Epithelial cell of esophagus (primary cell): ENCODE results near the gene ZNRF1.

ENCODE experiments used
- DNase-seq: peaks from one replicate; pipeline ENCODE4 v3.0.0; 2010; ENCODE audit warnings: low read depth
- H3K4me3 ChIP-seq: 2 replicates; pipeline ENCODE4 v1.5.1; 2011; ENCODE audit warnings: mild to moderate bottlenecking, low read length, control low read depth
- TF ChIP-seq, protein P1 (sequence below): IDR thresholded peaks from 2 replicates; pipeline ENCODE4 v1.5.1; 2011; ENCODE audit warnings: low read depth, mild to moderate bottlenecking, low read length, control low read depth, inconsistent platforms; ENCODE audit not compliant: insufficient read depth; ENCODE audit errors: missing control alignments

ZNRF1 gene

DNA sequence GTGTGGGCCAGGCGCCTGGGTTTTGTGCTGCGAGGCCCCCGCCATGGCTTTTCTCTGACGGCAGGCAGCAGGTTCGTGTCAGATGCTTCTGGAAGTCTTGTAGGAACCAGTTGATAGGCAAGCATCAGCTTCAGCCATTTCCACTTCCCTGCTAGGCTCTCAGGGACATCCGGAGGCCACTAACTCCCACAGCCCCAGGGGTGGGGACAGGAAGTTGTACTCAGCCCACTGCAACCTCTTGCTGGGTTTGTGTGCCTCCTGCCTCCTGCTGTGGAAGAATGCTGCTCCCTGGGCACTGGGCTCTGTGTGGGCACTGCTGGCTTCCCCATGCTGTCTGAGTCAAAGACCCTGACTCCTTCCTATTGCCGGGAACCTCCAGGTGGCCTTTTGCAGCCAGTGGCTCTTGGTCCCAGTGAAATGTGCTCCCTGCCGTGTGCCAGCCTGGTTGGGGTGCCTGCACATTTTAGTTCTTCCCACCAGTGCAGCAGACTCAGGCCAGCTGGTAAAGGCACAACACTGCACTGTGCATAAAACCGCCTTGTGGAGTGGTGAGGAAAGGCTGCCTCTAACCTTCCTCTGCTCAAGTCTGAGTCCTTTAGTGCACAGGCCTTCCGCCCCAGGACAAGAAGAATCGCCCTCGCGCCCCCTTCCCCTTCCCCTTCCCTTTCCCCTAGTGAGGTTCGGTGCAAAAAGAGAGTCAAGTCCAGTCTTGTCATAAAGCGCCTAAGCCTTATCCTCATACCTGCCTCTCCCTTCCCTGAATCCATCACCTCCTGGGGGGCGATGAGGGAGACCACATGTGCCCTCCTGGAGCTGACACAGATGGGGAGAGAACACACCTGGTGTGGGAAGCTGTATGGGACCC lies 101.1 kb downstream of the ZNRF1 start:
- TF ChIP-seq, protein P1, sequence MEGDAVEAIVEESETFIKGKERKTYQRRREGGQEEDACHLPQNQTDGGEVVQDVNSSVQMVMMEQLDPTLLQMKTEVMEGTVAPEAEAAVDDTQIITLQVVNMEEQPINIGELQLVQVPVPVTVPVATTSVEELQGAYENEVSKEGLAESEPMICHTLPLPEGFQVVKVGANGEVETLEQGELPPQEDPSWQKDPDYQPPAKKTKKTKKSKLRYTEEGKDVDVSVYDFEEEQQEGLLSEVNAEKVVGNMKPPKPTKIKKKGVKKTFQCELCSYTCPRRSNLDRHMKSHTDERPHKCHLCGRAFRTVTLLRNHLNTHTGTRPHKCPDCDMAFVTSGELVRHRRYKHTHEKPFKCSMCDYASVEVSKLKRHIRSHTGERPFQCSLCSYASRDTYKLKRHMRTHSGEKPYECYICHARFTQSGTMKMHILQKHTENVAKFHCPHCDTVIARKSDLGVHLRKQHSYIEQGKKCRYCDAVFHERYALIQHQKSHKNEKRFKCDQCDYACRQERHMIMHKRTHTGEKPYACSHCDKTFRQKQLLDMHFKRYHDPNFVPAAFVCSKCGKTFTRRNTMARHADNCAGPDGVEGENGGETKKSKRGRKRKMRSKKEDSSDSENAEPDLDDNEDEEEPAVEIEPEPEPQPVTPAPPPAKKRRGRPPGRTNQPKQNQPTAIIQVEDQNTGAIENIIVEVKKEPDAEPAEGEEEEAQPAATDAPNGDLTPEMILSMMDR = no peak
- no peak overlapping the region for H3K4me3 ChIP-seq
- DNase-seq = no peak

DNA sequence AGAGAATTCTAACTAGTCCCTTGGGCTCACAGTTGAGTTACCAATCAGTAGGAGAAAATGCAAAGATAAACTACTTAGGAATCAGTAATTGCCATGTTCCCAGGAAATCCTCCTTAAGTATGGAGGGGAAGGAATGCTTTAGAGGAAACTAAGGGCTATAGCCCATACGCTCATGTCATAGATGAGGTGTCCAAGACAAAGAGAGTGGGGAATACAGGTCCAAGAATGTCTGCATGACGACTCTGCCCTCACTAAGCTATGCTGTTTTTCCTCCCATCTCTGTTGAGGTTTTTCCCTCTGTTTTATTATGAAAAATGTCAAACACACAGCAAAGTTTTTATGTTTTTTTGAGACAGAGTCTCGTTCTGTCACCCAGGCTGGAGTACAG lies 101.8 kb downstream of the ZNRF1 start:
- no peak for DNase-seq
- TF ChIP-seq, protein P1 = no peak
- no peak overlapping the region for H3K4me3 ChIP-seq

DNA sequence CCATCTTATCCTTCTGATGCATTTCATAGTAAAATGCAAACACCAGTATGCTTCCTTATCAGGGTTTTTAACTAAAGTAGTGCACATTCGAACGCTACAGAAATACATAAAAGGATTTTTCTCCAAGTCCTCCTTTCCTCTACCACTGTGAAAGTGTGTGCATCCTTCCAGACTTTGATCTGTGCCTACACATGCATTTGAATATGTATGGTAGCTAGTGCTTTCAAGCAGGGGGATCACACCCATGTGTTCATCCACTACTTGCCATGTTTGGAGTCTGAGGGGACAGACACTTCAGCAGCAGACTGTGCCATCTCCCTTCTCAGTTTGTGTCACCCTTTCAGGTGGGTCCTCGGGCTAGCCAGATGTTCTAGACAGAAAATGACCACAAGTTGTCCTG lies 102.8 kb downstream of the ZNRF1 start:
- H3K4me3 ChIP-seq = no peak overlapping the region
- TF ChIP-seq, protein P1 = no peak

GRCh38 chr16:75102595-75102994 lies 103.8 kb downstream of the ZNRF1 start:
- DNase-seq = no peak
- TF ChIP-seq, protein P1 = no peak
- H3K4me3 ChIP-seq = no peak overlapping the region

More for the DNA sequence above, 102.8 kb downstream of the ZNRF1 start:
- DNase-seq = no peak

DNA sequence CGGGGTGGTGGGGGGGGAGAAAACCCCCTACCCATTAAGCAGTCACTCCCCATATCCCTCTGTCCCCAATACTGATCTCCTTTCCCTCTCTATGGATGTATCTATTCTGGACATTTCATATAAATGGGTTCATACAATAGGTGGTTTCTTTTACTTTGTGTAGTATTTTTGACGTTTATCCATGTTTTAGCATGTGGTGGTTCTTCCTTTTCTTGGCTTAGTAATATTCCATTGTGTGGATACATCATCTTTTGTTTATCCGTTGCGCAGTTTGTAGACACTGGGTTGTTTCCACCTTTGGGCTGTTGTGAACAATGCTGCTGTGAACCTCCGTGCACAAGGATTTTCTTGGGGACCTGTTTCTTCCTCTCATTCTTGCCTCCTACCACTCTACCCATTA lies 105.2 kb downstream of the ZNRF1 start:
- no peak overlapping the region for H3K4me3 ChIP-seq
- no peak for DNase-seq
- TF ChIP-seq, protein P1 = no peak

- no peak overlapping the region for H3K4me3 ChIP-seq
- DNase-seq = no peak
- TF ChIP-seq, protein P1 = no peak
Measured at GRCh38 chr16:75104836-75105235, 106.0 kb downstream of the ZNRF1 start.
